HG03521 (cell line): Measurements from ENCODE around the gene PLA2G4D.
"Not testable (repeated sequence)": the region's sequence is repeated elsewhere in the genome, so short reads cannot be mapped to it uniquely, and the experiment has no call there.

ENCODE experiments used
- ATAC-seq: cut with Tn5 transposase; IDR thresholded peaks from one replicate; pipeline ENCODE4 v1.9.1; 2021; ENCODE audit warnings: mild to moderate bottlenecking, moderate library complexity; ENCODE audit not compliant: unreplicated experiment

The PLA2G4D gene

DNA sequence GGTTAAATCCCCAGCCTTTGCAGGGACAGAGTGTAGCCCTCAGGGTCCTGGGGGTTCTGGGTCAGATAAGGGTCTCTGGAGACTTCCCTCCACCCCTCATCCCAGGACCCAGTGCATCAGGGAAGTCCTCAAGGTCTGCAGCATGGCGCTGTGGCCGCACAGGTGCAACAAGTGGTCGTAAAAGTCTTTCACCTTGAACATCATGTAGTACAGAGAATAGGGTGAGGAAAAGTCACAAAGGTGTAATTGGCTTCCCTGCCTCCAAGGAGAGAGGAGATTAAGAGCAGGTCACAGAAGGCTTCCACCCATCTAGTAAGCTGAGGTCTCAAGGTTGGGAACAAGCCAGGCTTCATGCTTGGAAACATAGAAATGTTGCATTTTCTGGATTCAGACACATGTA is 29.2 kb upstream of the PLA2G4D start:
- no peak for ATAC-seq

- no peak for ATAC-seq
Observed at GRCh38 chr15:42121682-42122081, 27.3 kb upstream of the PLA2G4D start.

DNA sequence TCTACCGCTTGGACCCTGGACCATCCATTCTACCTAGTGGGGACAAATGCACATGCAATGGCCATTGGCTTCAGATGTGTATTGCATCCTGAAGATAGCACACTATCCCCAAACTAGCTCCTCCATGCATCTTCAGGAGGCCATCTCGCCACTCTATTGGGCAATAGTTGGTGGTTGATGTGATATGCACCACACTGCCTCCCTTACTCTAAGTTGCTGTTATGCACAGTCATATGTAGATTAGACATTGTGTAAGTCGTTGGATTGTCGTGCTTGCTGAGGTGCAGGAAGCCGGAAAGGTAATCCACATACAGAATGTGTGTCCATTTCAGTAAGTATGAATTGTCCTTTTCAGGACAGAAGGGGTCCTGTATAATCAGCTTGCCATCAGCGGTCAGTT is 26.7 kb upstream of the PLA2G4D start:
- no peak for ATAC-seq

DNA sequence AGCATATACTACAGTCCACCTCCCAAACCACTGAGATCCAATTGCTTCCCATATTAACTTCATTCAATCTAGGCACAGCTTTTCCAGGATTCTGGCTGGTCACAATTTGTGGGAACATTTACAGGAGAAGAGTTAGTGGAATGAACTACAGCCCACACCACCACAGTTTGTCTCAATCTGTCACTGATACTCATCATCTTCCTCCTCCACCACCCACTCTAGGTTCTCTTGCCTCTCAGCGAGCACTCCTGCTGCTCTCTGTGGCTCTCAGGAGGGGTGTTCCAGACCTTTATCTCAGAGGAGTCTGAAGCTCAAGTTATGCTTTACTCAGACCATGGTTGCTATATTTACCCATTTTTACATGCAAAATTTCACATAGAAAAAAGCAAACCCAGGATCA is 25.9 kb upstream of the PLA2G4D start:
- ATAC-seq, result no peak

GRCh38 chr15:42119446-42119760 is 25.0 kb upstream of the PLA2G4D start:
- ATAC-seq, result no peak

DNA sequence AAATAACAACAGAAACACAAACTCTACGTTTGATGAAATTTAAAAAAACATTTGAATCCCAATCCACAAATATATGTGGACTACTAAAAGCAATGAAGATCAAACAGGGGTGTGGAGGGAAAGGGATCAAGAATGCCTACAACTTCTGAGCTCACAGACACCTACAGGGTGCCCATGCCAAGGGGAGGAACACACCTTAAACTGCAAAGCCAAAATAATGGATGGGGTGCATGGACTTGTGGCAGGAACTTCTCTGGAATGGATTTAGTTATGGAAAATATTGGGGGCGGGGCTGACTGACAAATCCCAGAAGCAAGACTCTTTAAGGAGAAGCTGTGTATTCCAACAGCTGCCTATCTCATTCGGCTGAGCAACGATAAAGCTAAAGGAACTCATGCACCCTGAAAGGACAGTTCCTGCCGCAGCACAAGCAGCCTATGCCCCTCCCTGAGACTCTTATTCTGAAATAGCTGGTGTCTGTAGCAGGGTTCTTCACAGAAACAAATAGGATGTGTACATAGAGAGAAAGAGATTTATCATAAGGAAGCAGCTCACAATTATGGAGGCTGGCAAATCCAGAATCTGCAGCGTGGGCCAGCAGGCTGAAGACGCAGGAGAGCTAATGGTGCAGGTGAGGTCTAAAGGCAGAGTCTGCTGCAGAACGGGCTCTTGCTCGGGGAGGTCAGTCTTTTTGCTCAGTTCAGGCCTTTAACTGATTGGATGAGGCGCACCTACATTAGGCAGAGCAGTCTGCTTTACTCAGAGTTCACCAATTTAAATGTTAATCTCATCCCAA is 24.5 kb upstream of the PLA2G4D start:
- no peak for ATAC-seq

GRCh38 chr15:42111924-42112323 is 17.6 kb upstream of the PLA2G4D start:
- ATAC-seq, result no peak

DNA sequence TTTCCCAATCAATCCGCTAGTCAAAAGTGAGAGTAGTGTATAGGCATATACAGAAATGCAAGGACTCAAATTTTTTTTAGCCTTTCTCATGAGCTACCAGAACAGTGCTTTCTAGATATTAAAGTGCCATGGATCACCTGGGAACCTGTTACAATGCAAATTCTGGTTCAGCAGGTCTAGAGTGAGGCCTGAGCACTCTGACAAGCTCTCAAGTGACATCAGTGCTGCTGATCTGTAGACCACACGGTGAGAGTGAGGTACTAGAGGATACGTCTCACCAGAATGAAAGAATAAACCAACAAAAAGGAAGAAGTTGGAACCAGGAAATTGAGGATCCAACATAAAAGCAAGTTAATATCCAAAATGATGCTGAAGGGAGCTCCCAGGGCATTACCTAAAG is 16.0 kb upstream of the PLA2G4D start:
- ATAC-seq, result no peak

- ATAC-seq, result no peak
Observed at GRCh38 chr15:42108806-42109205, 14.4 kb upstream of the PLA2G4D start.

DNA sequence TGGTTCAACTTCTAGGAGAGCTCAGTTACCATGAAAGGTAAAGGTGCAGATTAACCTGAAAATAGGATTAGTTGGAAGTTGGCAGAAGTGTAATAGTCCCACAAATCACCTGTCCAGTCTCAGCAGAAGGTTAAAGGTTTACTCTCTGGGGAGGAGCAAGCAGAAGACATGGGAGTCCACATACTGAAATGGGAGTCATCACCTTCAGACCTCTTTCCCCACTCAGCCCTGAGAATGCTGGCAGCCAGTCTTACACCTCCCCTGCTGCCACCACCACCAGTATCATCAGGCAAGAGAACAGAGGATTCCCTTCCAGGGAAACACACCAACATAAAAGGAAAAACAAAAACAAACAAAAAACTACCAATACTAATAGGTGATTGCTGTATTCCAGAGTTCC is 13.8 kb upstream of the PLA2G4D start:
- ATAC-seq, result no peak

DNA sequence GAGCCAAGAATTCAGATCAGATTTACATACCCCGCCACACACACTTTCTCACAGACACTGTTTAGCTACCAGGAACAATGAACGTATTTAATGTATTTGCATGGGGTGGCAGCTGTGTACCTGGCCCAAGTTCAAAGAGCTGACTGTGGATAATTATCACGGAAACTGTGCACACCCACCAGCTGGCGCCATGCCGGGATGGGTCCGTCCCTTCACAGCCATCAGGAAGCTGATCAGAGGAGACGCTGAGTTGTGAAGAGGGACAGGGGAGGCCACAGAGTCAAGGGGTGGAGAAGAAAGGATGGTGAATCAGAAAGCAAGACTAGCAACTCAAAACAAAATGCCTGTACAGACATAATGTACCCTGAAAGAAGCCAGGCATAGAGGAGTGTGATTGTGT is 13.1 kb upstream of the PLA2G4D start:
- ATAC-seq, result no peak

DNA sequence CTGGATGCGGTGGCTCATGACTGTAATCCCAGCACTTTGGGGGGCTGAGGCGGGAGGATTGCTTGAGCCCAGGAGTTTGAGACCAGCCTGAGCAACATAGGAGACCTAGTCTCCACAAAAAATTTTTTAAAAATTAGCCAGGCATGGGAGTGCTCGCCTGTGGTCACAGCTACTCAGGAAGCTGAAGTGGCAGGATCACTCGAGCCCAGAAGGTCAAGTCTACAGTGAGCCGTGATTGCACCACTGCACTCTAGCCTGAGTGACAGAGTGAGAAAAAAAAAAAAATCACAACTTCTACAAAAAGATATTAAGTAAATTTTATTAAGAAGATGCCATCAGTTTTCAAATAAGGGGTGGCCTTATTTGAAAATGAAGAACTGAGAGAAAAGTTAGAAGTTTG is 11.9 kb upstream of the PLA2G4D start:
- no peak for ATAC-seq

GRCh38 chr15:42104095-42104891 is 9.9 kb upstream of the PLA2G4D start:
- no peak for ATAC-seq

- ATAC-seq, result no peak
Observed at GRCh38 chr15:42102646-42103235, 8.4 kb upstream of the PLA2G4D start.

- ATAC-seq, result no peak
Observed at GRCh38 chr15:42101861-42102260, 7.5 kb upstream of the PLA2G4D start.

GRCh38 chr15:42100021-42100800 is 5.8 kb upstream of the PLA2G4D start:
- ATAC-seq, result no peak

GRCh38 chr15:42097018-42097417 is 2.7 kb upstream of the PLA2G4D start:
- ATAC-seq, result no peak

DNA sequence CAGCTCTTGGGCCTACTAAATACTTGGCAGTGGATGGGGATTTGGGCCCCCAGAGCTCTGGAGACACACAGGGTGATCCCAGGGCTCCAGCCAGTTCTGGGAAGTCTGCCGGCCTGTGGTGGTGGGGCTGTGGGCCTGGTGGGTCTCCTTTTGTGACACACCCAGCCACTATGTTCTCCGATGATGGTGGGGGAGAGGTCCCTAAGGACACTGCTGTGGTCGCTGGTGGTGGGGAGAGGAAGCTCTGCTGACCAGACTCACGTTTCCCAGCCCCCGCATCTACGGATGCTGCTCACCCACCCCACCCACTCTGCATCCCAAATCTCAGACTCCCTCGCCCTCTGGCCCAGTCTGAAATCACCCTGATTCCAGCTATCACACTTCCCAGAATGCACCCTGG is 396 bp downstream of the PLA2G4D start:
- ATAC-seq, result no peak

GRCh38 chr15:42092398-42093318 is 1.7 kb downstream of the PLA2G4D start:
- ATAC-seq, result no peak

DNA sequence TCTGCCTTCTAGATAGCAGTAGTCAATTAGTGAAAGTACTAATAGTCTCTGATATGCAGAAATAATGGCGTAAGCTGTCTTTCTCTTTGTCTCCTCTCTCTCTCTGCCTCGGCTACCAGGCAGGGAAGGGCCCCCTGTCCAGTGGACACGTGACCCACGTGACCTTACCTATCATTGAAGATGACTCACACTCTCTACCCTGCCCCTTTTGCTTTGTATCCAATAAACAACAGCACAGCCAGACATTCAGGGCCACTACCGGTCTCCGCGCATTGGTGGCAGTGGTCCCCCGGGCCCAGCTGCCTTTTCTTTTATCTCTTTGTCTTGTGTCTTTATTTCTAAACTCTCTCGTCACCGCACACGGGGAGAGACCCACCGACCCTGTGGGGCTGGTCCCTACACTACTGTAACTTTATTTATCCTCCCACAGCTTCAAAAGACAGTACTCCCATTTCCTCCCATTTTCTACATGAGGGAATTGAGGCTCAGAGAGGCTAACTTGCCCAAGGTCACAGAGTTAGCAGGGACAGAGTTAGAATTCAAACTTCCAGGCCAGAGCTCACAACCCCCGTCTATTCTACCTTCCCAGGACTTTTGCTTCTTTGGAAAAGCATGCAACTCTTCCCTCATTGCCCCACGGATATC is 2.5 kb downstream of the PLA2G4D start:
- not testable (repeated sequence) for ATAC-seq
